Liver (tissue), 9 donors: Measurements from ENCODE around the gene EHBP1. TPM values are rescaled to one million over a fixed set of nuclear protein-coding genes. Genes with fewer than 3 reads are reported as not detected.

Experiments
- DNase-seq: peaks from one replicate; pipeline ENCODE4 v3.0.0-alpha.2; 2017; ENCODE audit warnings: low spot score
- H3K27ac ChIP-seq, 2 donors: one replicate each; pipeline ENCODE4 v1.7.0; 2013; ENCODE audit warnings: inconsistent platforms in 2 of 2, low read length in 2 of 2, control low read depth in 1 of 2, low read depth in 1 of 2, mild to moderate bottlenecking in 1 of 2
- H3K27me3 ChIP-seq, 4 donors: one replicate each; pipeline versions ENCODE4 v1.6.1 to v1.7.0; 2013; ENCODE audit warnings: low read length in 3 of 4, inconsistent platforms in 1 of 4, mild to moderate bottlenecking in 1 of 4, moderate library complexity in 1 of 4; ENCODE audit not compliant: control insufficient read depth in 4 of 4, insufficient read depth in 4 of 4
- H3K36me3 ChIP-seq, 4 donors: one replicate each; pipeline versions ENCODE4 v1.6.1 to v1.7.0; 2013; ENCODE audit warnings: low read length in 3 of 4, mild to moderate bottlenecking in 3 of 4, low read depth in 1 of 4, moderate library complexity in 1 of 4; ENCODE audit not compliant: control insufficient read depth in 4 of 4, insufficient read depth in 3 of 4
- H3K4me1 ChIP-seq, 4 donors: one replicate each; pipeline versions ENCODE4 v1.6.1 to v1.7.0; 2013; ENCODE audit warnings: low read length in 3 of 4, mild to moderate bottlenecking in 3 of 4, moderate library complexity in 1 of 4; ENCODE audit not compliant: control insufficient read depth in 4 of 4, insufficient read depth in 4 of 4
- H3K4me3 ChIP-seq, 3 donors: one replicate each; pipeline versions ENCODE4 v1.6.1 to v1.7.0; 2013; ENCODE audit warnings: low read length in 3 of 3, control low read depth in 1 of 3, low read depth in 1 of 3, mild to moderate bottlenecking in 1 of 3
- H3K9ac ChIP-seq, 2 donors: one replicate each; pipeline ENCODE4 v1.7.0; 2013; ENCODE audit warnings: low read length in 2 of 2, mild to moderate bottlenecking in 2 of 2, moderate library complexity in 2 of 2, control low read depth in 1 of 2, low read depth in 1 of 2
- H3K9me3 ChIP-seq, 4 donors: one replicate each; pipeline versions ENCODE4 v1.6.1 to v1.7.0; 2013; ENCODE audit warnings: low read length in 3 of 4; ENCODE audit not compliant: control insufficient read depth in 4 of 4
- EGR1 ChIP-seq, 2 donors: IDR thresholded peaks; 2 replicates each; pipeline ENCODE4 v1.6.1; 2016 to 2018; ENCODE audit warnings: antibody characterized with exemption in 2 of 2, low read depth in 2 of 2
- FOXA1 ChIP-seq: IDR thresholded peaks from 2 replicates; pipeline ENCODE4 v1.6.1; 2016; ENCODE audit warnings: antibody characterized with exemption
- FOXA2 ChIP-seq: IDR thresholded peaks from 2 replicates; pipeline ENCODE4 v1.6.1; 2016; ENCODE audit warnings: antibody characterized with exemption
- GABPA ChIP-seq, 2 donors: IDR thresholded peaks in 1 of 2; conservative IDR thresholded peaks in 1 of 2; 2 replicates each; pipeline ENCODE4 v1.6.1; 2016; ENCODE audit warnings: antibody characterized with exemption in 2 of 2, mild to moderate bottlenecking in 1 of 2, moderate library complexity in 1 of 2
- HNF4A ChIP-seq, 2 donors: conservative IDR thresholded peaks; 2 replicates each; pipeline ENCODE4 v1.6.1; 2016; ENCODE audit warnings: antibody characterized with exemption in 2 of 2, mild to moderate bottlenecking in 2 of 2
- MAX ChIP-seq: IDR thresholded peaks from 2 replicates; pipeline ENCODE4 v1.6.1; 2016; ENCODE audit warnings: antibody characterized with exemption
- NR2F2 ChIP-seq: IDR thresholded peaks from 2 replicates; pipeline ENCODE4 v1.6.1; 2016; ENCODE audit warnings: antibody characterized with exemption
- RAD21 ChIP-seq, 2 donors: IDR thresholded peaks; 2 replicates each; pipeline ENCODE4 v1.6.1; 2016; ENCODE audit warnings: antibody characterized with exemption in 2 of 2, mild to moderate bottlenecking in 2 of 2
- RXRA ChIP-seq, 2 donors: IDR thresholded peaks; 2 replicates each; pipeline ENCODE4 v1.6.1; 2017 to 2018; ENCODE audit warnings: antibody characterized with exemption in 2 of 2, mild to moderate bottlenecking in 1 of 2
- SP1 ChIP-seq: IDR thresholded peaks from 2 replicates; pipeline ENCODE4 v1.6.1; 2018; ENCODE audit warnings: antibody characterized with exemption, mild to moderate bottlenecking
- TAF1 ChIP-seq: conservative IDR thresholded peaks from 2 replicates; pipeline ENCODE4 v1.6.1; 2016; ENCODE audit warnings: antibody characterized with exemption, mild to moderate bottlenecking
- YY1 ChIP-seq: IDR thresholded peaks from 2 replicates; pipeline ENCODE4 v1.6.1; 2016; ENCODE audit warnings: antibody characterized with exemption, mild to moderate bottlenecking
- WGBS: extraction: QIAGEN DNeasy Blood & Tissue Kit; methylation state at CpG from one replicate; pipeline ENCODE4 v1.1.7; 2013; 5-methylcytosine and 5-hydroxymethylcytosine counted together
- polyA plus RNA-seq, 2 donors: library from polyadenylated mRNA; stranded (reverse) in 1 of 2; unstranded in 1 of 2; fragments of 200-250 nt in 1 of 2; fragments of >200 nt in 1 of 2; fragmentation: Nextera tagmentation in 1 of 2; extraction: Ambion mirVana in 1 of 2; gene quantifications; one replicate each; pipeline versions ENCODE4 v1.2.1 to v1.2.3, GENCODE V29; 2013 to 2015
- total RNA-seq, 2 donors: library from RNA; depleted of rRNA; stranded (reverse); fragments of >200 nt; gene quantifications; one replicate each; pipeline ENCODE4 v1.2.3, GENCODE V29; 2014
- TF ChIP-seq, protein P1 (sequence below): IDR thresholded peaks from 2 replicates; pipeline ENCODE4 v1.6.1; 2016; ENCODE audit warnings: antibody characterized with exemption
- TF ChIP-seq, protein P2 (sequence below): IDR thresholded peaks from 2 replicates; pipeline ENCODE4 v1.6.1; 2016; ENCODE audit warnings: antibody characterized with exemption, mild to moderate bottlenecking
- donor health status: healthy.
- donor health status: healthy.
- donor health status: healthy.
- donor health status: healthy.
- donor health status: healthy.

The EHBP1 gene
- total and polyA plus RNA-seq, 4 donors: 16.6 to 85.8 (median 24.4) TPM

DNA sequence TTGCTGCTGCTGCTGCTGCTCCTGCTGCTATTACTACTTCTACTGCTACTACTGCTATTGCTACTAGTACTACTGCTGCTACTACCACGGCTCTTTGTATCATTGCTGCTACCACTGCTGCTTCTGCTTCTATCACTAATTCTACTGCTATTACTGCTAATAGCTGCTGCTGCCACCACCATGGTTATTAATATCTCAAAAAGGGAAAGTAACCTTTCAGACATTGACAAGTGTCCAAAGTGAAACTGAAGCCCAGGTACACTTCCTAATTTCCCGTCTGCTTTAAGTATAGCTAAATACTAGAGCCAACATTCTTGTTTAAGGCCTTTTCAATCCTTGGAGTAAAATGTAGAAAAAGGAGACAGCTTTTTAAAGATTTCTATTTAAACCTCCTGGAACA lies 45.4 kb upstream of the EHBP1 start:
- no peak for DNase-seq
- Histone ChIP-seq H3K4me3 (peak overlapping the region in 2 of 3 donors; percentile 35 to 42), H3K36me3 (no peaks in the 10 kb centered on the region), H3K27ac (peak overlapping the region; percentile 15 to 70), H3K4me1 (peaks cover 11 to 48% (median 38%) of the 10 kb centered on the region in 4 donors), H3K9ac (peak overlapping the region in 1 of 2 donors; percentile 86), H3K9me3 (no peaks in the 10 kb centered on the region), H3K27me3 (no peaks in the 10 kb centered on the region)
- 26% methylated on average over 2 of the region's 2 CpGs for WGBS
- peak in 1 of 2 donors; percentile 5 for TF ChIP-seq RAD21 (IDR thresholded peaks at IDR 0.05)
- TF ChIP-seq FOXA2: no peak

- peak; percentile 31 for TF ChIP-seq YY1
- TF ChIP-seq, protein P1, sequence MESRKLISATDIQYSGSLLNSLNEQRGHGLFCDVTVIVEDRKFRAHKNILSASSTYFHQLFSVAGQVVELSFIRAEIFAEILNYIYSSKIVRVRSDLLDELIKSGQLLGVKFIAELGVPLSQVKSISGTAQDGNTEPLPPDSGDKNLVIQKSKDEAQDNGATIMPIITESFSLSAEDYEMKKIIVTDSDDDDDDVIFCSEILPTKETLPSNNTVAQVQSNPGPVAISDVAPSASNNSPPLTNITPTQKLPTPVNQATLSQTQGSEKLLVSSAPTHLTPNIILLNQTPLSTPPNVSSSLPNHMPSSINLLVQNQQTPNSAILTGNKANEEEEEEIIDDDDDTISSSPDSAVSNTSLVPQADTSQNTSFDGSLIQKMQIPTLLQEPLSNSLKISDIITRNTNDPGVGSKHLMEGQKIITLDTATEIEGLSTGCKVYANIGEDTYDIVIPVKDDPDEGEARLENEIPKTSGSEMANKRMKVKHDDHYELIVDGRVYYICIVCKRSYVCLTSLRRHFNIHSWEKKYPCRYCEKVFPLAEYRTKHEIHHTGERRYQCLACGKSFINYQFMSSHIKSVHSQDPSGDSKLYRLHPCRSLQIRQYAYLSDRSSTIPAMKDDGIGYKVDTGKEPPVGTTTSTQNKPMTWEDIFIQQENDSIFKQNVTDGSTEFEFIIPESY: no peak
- no peak for TF ChIP-seq MAX
- TF ChIP-seq FOXA2: no peak
- TF ChIP-seq, protein P2, sequence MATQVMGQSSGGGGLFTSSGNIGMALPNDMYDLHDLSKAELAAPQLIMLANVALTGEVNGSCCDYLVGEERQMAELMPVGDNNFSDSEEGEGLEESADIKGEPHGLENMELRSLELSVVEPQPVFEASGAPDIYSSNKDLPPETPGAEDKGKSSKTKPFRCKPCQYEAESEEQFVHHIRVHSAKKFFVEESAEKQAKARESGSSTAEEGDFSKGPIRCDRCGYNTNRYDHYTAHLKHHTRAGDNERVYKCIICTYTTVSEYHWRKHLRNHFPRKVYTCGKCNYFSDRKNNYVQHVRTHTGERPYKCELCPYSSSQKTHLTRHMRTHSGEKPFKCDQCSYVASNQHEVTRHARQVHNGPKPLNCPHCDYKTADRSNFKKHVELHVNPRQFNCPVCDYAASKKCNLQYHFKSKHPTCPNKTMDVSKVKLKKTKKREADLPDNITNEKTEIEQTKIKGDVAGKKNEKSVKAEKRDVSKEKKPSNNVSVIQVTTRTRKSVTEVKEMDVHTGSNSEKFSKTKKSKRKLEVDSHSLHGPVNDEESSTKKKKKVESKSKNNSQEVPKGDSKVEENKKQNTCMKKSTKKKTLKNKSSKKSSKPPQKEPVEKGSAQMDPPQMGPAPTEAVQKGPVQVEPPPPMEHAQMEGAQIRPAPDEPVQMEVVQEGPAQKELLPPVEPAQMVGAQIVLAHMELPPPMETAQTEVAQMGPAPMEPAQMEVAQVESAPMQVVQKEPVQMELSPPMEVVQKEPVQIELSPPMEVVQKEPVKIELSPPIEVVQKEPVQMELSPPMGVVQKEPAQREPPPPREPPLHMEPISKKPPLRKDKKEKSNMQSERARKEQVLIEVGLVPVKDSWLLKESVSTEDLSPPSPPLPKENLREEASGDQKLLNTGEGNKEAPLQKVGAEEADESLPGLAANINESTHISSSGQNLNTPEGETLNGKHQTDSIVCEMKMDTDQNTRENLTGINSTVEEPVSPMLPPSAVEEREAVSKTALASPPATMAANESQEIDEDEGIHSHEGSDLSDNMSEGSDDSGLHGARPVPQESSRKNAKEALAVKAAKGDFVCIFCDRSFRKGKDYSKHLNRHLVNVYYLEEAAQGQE: peak; percentile 2
- no peak for TF ChIP-seq NR2F2
- TF ChIP-seq HNF4A (conservative IDR thresholded peaks at IDR 0.05): no peak
- no peak for TF ChIP-seq EGR1 (IDR thresholded peaks at IDR 0.05; ENCODE audit: low read depth in 2 of 2)
- TF ChIP-seq FOXA1: no peak
- no peak for TF ChIP-seq RXRA (IDR thresholded peaks at IDR 0.05)
- TF ChIP-seq GABPA (IDR thresholded peaks at IDR 0.05 in 1 of 2, conservative IDR thresholded peaks at IDR 0.05 in 1 of 2): no peak
- 64% methylated on average over 2 of the region's 2 CpGs for WGBS
- no peaks in the 10 kb centered on the region for H3K36me3 ChIP-seq
- peaks cover 11 to 47% (median 38%) of the 10 kb centered on the region in 4 donors for H3K4me1 ChIP-seq
- no peaks in the 10 kb centered on the region for H3K27me3 ChIP-seq
- DNase-seq: no peak
- H3K27ac ChIP-seq: peak overlapping the region; percentile 15 to 70
- H3K9me3 ChIP-seq: no peaks in the 10 kb centered on the region
- H3K9ac ChIP-seq: peak overlapping the region in 1 of 2 donors; percentile 86
- H3K4me3 ChIP-seq: peak overlapping the region in 1 of 3 donors; percentile 35
Observed at GRCh38 chr2:62660582-62661262, 44.8 kb upstream of the EHBP1 start.

DNA sequence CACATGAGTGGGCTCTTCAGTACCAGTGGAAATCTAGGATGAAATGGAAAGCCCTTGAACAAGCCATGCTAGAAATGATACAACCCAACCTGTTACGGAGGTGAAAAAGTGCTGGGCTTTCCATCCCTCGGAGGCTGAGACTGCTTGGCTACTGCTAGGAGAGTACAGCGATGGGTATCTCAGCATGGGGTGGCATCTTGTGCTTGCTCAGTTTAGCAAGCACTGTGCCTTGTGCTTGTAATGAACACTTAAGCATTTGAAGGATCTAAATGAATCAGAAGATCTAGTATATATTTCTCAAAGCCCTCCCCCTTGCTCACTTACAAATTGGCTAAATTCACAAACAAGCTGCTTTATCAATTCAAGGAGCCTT lies 44.3 kb upstream of the EHBP1 start:
- H3K9me3 ChIP-seq: no peaks in the 10 kb centered on the region
- 93% methylated on average over 3 of the region's 3 CpGs for WGBS
- H3K9ac ChIP-seq: no peak overlapping the region
- no peak for DNase-seq
- peak overlapping the region; percentile 15 to 70 for H3K27ac ChIP-seq
- peaks cover 11 to 47% (median 36%) of the 10 kb centered on the region in 4 donors for H3K4me1 ChIP-seq
- no peaks in the 10 kb centered on the region for H3K36me3 ChIP-seq
- no peaks in the 10 kb centered on the region for H3K27me3 ChIP-seq
- no peak overlapping the region for H3K4me3 ChIP-seq
- TF ChIP-seq EGR1 (IDR thresholded peaks at IDR 0.05; ENCODE audit: low read depth in 2 of 2) (no peak), FOXA1 (no peak), NR2F2 (no peak), YY1 (no peak), RAD21 (IDR thresholded peaks at IDR 0.05) (no peak), SP1 (no peak), TAF1 (no peak), HNF4A (conservative IDR thresholded peaks at IDR 0.05) (no peak), RXRA (IDR thresholded peaks at IDR 0.05) (no peak), FOXA2 (no peak)
